Loucy (cell line): ENCODE data around the gene ADGRB3.

ENCODE experiments used
- H2AFZ ChIP-seq: fragments of 200-600 bp; sonication (generic); 2 replicates; pipeline ENCODE4 v1.6.0; 2016; ENCODE audit warnings: antibody characterized with exemption, mild to moderate bottlenecking, low read length, moderate library complexity
- H3F3A ChIP-seq: fragments of 200-600 bp; 2 replicates; pipeline ENCODE4 v1.6.0; 2016; ENCODE audit warnings: antibody characterized with exemption, low read depth, mild to moderate bottlenecking
- H3K27me3 ChIP-seq: fragments of 200-600 bp; sonication (generic); 2 replicates; pipeline ENCODE4 v1.6.1; 2014; ENCODE audit warnings: low read length, mild to moderate bottlenecking; ENCODE audit not compliant: insufficient read depth, poor library complexity, severe bottlenecking
- H3K36me3 ChIP-seq: fragments of 200-600 bp; sonication (generic); 2 replicates; pipeline ENCODE4 v1.6.1; 2016; ENCODE audit warnings: low read length; ENCODE audit not compliant: insufficient read depth
- H3K4me1 ChIP-seq: fragments of 200-600 bp; sonication (generic); 2 replicates; pipeline ENCODE4 v1.5.1; 2014; ENCODE audit warnings: low read length, mild to moderate bottlenecking; ENCODE audit not compliant: insufficient read depth, poor library complexity, severe bottlenecking
- H3K4me2 ChIP-seq: fragments of 200-600 bp; sonication (generic); 2 replicates; pipeline ENCODE4 v1.6.0; 2014; ENCODE audit warnings: antibody characterized with exemption, low read length, low read depth, mild to moderate bottlenecking; ENCODE audit not compliant: poor library complexity, severe bottlenecking
- H3K4me3 ChIP-seq: fragments of 200-600 bp; sonication (generic); 2 replicates; pipeline ENCODE4 v1.5.1; 2014; ENCODE audit warnings: low read length, mild to moderate bottlenecking, mixed read lengths; ENCODE audit not compliant: poor library complexity, severe bottlenecking
- H3K79me2 ChIP-seq: fragments of 200-600 bp; sonication (generic); 2 replicates; pipeline ENCODE4 v1.6.1; 2014; ENCODE audit warnings: low read length; ENCODE audit not compliant: insufficient read depth
- H3K9ac ChIP-seq: fragments of 200-600 bp; sonication (generic); 2 replicates; pipeline ENCODE4 v1.6.0; 2014; ENCODE audit warnings: mild to moderate bottlenecking, low read depth, low read length, moderate library complexity; ENCODE audit not compliant: poor library complexity, severe bottlenecking
- H3K9me2 ChIP-seq: fragments of 200-600 bp; sonication (generic); replicated peaks from 2 replicates; pipeline ENCODE4 v1.6.1; 2016; ENCODE audit warnings: low read depth, low read length, mixed read lengths
- H3K9me3 ChIP-seq: fragments of 200-600 bp; sonication (generic); 2 replicates; pipeline ENCODE4 v1.6.1; 2014; ENCODE audit warnings: mild to moderate bottlenecking, antibody characterized with exemption, low read length, low read depth; ENCODE audit not compliant: insufficient read depth
- H4K20me1 ChIP-seq: fragments of 200-600 bp; sonication (generic); 2 replicates; pipeline ENCODE4 v1.6.0; 2014; ENCODE audit warnings: antibody characterized with exemption, low read length, mild to moderate bottlenecking; ENCODE audit not compliant: insufficient read depth, poor library complexity, severe bottlenecking
- EZH2phosphoT487 ChIP-seq: fragments of 200-600 bp; IDR thresholded peaks from 2 replicates; pipeline ENCODE4 v1.6.1; 2018; ENCODE audit warnings: antibody characterized with exemption, mild to moderate bottlenecking, moderate library complexity, borderline replicate concordance
- TF ChIP-seq, protein P1 (sequence below): fragments of 200-600 bp; sonication (generic); conservative IDR thresholded peaks from 2 replicates; pipeline ENCODE4 v1.5.1; 2014; ENCODE audit warnings: mild to moderate bottlenecking, antibody characterized with exemption, low read length

The ADGRB3 gene

DNA sequence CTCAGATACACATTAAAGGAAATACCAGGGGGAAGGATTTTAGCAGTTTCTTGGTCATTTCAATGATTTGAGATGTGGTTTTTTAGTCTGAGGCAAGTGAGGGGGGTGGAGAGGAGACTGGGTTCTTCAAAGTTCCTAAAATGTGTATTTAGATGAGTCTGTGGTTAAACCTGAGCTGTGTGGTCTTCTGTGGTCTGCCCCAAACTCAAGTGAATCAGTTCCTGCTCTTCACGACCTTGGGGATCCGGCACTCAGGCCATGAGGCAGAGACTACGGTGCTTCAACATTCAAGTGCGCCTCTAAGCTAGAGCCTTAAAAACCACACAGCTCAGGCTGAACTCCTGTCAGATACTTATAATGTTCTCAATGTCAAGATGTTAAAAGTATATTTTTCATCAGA, 755.0 kb downstream of the ADGRB3 start:
- Histone ChIP-seq H3K4me1 (no peaks in the 10 kb centered on the region), H3K27me3 (no peaks in the 10 kb centered on the region), H4K20me1 (no peaks in the 10 kb centered on the region), H3K36me3 (no peaks in the 10 kb centered on the region), H2AFZ (no peak overlapping the region), H3K79me2 (no peaks in the 10 kb centered on the region), H3K9me2 (no peaks in the 10 kb centered on the region), H3K9ac (no peak overlapping the region), H3K9me3 (no peaks in the 10 kb centered on the region), H3K4me3 (no peak overlapping the region), H3F3A (no peaks in the 10 kb centered on the region), H3K4me2 (no peak overlapping the region)
- no peak for TF ChIP-seq EZH2phosphoT487
- TF ChIP-seq, protein P1, sequence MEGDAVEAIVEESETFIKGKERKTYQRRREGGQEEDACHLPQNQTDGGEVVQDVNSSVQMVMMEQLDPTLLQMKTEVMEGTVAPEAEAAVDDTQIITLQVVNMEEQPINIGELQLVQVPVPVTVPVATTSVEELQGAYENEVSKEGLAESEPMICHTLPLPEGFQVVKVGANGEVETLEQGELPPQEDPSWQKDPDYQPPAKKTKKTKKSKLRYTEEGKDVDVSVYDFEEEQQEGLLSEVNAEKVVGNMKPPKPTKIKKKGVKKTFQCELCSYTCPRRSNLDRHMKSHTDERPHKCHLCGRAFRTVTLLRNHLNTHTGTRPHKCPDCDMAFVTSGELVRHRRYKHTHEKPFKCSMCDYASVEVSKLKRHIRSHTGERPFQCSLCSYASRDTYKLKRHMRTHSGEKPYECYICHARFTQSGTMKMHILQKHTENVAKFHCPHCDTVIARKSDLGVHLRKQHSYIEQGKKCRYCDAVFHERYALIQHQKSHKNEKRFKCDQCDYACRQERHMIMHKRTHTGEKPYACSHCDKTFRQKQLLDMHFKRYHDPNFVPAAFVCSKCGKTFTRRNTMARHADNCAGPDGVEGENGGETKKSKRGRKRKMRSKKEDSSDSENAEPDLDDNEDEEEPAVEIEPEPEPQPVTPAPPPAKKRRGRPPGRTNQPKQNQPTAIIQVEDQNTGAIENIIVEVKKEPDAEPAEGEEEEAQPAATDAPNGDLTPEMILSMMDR: no peak

DNA sequence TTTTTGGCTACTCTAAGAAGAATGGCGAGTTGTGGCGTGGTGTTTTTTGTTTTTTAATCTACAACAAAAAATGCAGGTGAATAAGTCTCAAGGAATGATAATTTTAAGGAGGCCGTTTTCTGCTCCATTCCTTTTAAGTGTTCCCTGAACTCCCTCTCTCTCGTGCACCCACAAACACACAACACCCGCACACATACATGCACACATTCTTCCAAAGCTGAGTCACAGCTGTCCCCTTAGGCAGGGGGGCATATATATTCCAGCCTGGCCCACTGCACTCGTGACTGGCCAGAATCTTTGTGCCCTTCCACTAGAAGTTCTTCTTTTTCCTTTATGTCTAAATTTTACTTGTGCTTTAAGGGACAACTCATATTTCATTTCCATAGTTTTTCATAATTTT, 756.0 kb downstream of the ADGRB3 start:
- no peaks in the 10 kb centered on the region for H3F3A ChIP-seq
- H2AFZ ChIP-seq: no peak overlapping the region
- no peaks in the 10 kb centered on the region for H3K36me3 ChIP-seq
- H3K27me3 ChIP-seq: no peaks in the 10 kb centered on the region
- H4K20me1 ChIP-seq: no peaks in the 10 kb centered on the region
- H3K9me2 ChIP-seq: no peaks in the 10 kb centered on the region
- TF ChIP-seq, protein P1: no peak
- TF ChIP-seq EZH2phosphoT487: no peak
- H3K4me3 ChIP-seq: no peak overlapping the region
- H3K79me2 ChIP-seq: no peaks in the 10 kb centered on the region
- no peaks in the 10 kb centered on the region for H3K4me1 ChIP-seq
- no peak overlapping the region for H3K4me2 ChIP-seq
- H3K9me3 ChIP-seq: no peaks in the 10 kb centered on the region
- no peak overlapping the region for H3K9ac ChIP-seq

DNA sequence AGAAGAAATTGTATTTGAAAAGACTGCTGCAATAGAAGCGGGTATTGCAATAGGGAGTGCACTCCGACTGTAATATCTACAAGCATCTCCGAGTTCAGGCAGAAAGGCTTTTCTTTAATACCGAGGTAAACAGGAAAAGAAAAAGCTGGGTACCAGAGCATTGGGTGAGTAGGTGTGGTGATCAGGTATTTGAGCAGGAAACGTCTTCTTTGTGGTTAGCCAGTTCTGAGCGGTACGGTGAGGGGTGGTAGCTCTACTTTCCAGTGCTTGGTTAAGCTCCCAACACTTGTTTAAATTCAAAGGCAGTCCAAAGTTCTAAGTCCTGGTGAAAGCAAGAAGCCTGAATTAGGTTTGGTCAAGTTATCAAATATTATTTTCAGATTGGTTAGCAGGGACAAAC, 757.7 kb downstream of the ADGRB3 start:
- H3K79me2 ChIP-seq: no peaks in the 10 kb centered on the region
- H4K20me1 ChIP-seq: no peaks in the 10 kb centered on the region
- no peaks in the 10 kb centered on the region for H3K36me3 ChIP-seq
- TF ChIP-seq, protein P1: no peak
- TF ChIP-seq EZH2phosphoT487: no peak
- no peaks in the 10 kb centered on the region for H3K4me1 ChIP-seq
- H2AFZ ChIP-seq: no peak overlapping the region
- no peak overlapping the region for H3K9ac ChIP-seq
- H3K9me3 ChIP-seq: no peaks in the 10 kb centered on the region
- no peaks in the 10 kb centered on the region for H3K27me3 ChIP-seq
- no peaks in the 10 kb centered on the region for H3K9me2 ChIP-seq
- no peak overlapping the region for H3K4me3 ChIP-seq
- no peaks in the 10 kb centered on the region for H3F3A ChIP-seq
- H3K4me2 ChIP-seq: no peak overlapping the region
